Ureter (tissue), 1 donor: ENCODE data around the gene ZNF853. TPM values are rescaled to one million over a fixed set of nuclear protein-coding genes. Genes with fewer than 3 reads are reported as not detected.
"Not testable (repeated sequence)": the region's sequence is repeated elsewhere in the genome, so short reads cannot be mapped to it uniquely, and the experiment has no call there.

Experiments used
- DNase-seq: peaks from one replicate; pipeline ENCODE4 v3.0.0-alpha.2; 2020; ENCODE audit warnings: low spot score
- total RNA-seq: library from RNA; stranded (reverse); gene quantifications from one replicate; pipeline ENCODE4 v1.2.4, GENCODE V29; 2023
- donor health status: DM: yes; HTN: yes; CAD: no.

The ZNF853 gene
- total RNA-seq, 1 donor from 2014 or later = 9.4 TPM

DNA sequence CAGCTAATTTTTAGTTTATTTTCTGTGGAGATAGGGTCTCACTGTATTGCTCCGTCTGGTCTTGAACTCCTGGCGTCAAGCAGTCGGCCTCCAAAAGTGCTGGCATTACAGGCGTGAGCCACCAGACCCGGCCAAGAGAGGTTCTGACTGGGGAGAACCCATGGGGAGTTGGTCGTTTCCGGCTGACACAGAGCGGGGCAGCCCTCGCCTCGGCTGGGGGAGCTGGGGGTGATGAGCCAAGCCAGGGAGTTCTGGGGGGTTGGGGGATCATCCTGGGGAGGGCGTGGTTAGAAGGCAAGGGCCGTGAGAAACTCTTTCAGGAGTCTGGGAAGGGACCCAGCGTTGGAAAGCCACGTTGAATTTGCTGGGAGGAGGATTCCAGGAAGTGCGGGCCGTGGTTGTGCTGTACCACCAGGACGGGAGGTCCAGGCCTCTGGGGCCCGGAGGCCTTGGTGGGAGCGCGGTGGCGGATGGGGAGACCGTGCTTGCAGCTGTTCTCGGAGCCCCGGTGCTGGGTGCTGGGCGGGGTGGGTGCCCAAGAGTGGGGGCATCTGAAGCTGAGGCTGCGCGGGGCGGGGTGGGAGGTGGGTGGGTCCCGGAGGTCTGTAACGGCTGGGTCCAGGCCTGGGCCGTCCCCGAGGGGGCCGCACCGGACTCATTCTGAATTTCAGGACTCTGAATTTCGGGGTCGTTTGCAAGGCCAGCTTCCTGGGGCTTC is 8.4 kb upstream of the ZNF853 start:
- DNase-seq = no peak

DNA sequence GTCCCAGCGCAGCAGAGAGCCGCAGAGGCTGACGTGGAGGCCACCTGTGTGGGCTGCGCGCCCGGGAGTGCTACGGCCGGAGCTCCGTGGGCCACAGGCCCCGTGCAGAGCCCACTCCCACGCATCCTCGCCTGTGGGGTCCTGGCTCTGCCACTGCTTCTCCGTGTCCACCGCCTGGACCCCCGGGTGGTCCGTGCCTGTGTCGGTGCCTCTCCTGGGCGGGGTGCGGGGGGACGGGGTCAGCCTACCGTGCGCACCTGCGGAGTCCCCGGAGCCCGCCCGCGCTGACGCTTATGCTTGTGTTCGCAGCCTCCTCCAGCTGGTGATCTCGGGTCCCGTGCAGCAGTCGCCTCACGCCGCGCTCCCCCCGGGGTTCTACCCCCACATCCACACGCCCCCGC is 7.8 kb upstream of the ZNF853 start:
- no peak for DNase-seq

DNA sequence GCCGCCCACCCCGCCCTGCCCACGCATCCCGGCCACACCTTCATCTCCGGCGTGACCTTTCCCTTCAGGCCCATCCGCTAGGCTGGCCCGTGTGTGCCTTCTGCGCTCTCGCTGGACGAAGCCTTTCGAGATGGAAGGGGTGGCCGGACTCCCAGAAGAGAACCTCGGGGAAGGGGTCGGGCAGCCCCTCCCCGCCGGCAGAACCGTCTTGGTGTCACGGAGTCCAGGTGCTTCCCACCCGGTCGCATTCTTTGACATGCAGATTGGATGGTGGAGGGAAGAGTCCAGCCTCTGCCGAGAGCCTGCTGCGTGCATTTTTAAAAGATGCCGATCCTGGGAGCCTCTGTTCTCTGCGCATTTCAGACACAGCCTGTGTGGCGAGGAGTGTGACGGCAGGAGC is 7.3 kb upstream of the ZNF853 start:
- no peak for DNase-seq

DNA sequence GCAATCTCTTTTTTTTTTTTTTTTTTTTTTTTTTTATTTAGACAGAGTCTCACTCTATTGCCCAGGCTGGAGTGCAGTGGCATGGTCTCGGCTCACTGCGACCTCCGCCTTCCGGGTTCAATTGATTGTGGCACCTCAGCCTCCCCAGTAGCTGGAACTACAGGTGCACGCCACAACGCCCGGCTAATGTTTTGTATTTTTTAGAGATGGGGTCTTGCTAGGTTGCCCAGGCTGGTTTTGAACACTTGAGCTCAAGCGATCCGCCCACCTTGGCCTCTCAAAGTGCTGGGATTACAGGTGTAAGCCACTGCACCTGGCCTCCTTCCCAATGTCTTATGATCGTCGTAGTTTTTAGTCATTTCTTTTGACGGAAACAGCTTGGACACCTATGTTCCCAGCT is 6.6 kb upstream of the ZNF853 start:
- no peak for DNase-seq

DNA sequence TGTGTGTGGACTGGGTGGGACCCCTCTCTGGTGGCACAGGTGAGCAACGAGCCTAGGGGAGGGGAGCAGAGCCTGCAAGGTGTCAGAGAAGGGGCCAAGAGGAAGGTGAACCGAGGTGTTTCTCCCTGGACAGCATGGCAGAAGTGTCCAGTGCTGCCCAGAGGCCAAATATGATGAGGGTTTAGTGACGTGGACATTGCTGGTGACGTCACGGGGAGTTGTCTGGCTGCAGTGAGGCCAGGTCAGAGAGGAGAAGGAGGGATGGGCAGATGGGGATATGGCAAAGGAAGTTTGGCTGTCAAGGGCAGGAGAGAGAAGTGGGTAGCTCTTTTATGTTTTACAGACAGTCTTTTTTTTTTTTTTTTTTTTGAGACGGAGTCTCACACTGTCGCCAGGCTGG is 2.6 kb upstream of the ZNF853 start:
- no peak for DNase-seq

DNA sequence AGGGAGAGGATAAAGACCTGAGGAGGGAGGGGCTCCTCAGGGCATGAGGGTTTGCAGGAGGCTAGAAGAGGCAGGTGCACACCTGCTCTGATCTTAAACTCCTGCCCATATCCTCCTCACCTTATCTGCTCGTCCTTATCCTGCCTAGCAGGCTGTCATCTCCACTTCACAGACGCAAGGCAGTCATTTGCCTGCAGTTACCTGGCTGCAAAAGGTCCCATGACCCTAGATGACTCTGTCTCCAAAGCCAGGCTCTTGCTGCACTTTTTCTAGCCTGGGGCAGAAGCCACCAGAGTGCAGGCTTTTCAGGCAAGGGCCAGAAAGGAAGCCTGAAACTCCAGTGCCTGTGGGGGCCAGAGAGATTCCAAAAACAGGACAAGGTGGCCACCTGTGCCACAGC is 1.7 kb upstream of the ZNF853 start:
- DNase-seq = no peak

DNA sequence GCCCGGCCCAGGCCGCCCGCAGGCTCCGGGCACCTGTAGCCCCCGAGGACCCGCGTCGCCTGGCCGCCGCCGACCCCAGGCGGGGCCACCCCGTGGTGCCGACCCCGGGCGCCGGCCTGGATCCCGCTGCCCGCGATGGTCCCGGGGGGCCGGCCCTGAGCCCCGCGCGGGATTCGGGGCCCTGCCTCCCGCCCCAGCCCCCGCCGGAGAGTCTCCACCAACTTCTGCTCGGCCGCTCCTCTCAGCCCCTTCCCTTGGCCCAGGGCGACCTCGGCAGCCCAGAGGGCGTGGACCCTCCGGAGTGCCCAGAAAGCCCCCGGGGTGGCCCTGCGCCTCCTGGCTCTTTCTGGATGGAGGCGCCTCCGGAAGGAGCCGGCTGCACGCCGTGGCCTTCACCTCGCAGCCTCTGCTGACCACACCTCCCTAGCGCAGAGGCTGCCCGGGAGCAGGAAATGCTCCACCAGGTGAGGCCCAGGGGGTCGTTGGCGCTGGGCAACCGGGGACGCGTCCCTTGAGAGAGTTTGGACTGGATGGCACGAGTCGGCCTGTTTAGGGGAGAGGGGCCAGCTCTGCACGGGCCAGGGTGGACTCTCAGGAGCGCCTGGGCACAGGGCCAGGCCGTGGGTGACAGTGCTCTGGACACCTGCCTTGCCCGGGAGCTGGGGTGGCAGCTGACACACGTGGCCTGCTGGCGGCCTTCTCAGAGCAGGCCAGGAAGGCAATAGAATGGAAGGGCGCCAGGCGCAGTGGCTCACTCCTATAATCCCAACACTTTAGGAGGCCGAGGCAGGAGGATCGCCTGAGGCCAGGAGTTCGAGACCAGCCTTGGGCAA is 529 bp downstream of the ZNF853 start:
- DNase-seq = no peak

DNA sequence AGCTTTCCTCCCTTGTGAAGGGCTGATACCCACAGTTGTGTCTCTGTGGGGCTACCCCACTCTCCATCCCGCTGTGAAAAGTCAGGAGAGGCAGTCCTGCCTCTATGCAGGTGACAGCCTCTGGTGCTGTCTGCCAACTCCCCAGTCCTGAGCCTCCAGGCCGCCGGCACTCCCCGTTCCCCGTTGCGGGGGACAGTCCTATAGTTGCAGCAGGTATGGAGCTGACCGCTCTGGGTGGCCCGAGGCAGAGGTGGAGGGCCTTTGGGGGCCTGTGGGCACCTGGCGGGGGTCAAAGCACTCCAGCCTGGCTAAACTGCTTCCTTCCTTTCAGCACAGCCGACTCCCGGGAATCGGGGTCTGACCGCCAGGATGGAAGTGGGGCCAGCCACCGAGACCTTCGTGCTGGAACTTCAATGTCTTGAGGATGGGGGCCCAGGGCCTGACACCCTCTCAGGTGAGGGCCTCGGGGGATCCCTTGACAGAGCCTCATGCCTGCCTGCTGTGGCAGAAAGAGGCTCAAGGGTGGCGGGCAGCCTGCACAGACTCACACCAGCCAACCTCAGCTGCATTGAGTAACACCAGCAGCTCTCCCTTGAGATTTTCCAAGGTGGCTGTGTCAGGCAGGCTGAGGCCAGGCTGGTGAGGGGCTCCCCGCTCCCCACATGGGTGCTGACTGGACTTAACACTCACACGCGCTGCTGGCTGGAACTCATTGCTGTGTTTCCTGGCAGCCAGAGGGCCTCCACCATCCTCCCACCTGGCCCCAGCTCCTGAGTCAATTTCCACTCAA is 1.6 kb downstream of the ZNF853 start:
- DNase-seq = no peak

DNA sequence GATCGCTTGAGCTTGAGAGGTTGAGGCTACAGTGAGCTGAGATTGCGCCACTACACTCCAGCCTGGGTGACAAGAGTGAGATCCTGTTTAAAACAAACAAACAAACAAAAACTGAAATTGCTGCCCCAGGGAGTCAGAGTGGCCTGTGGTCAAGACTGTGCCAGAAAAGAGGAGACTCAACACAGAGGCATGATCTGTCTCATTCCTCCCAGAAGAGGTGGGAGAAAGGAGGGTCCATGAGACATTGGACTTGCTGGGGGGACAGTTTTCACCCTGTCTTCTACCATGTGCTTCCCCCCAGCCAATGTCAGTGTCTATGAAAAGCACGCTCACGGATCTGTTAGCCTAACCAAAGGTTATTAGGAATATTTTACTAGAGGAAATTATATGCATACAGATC is 3.2 kb downstream of the ZNF853 start:
- no peak for DNase-seq

DNA sequence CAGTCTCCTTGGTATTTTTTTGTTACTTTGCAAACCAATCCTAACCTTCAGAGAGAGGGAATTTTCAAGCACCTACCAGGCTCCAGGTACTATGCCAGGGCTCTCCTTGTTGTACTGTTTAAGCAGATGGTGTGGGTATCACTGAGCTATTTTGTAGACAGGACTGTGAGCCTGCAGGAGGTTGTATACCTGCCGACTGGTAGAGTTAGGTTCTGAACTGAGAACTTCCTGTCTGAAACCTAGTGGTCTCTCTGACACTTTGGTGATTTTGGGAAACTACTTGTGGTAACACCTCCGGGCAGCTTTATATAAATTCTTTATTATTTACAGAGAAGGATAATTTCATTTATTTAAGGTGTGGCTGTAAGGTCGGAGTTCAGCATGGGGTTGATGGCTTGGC is 4.6 kb downstream of the ZNF853 start:
- no peak for DNase-seq

DNA sequence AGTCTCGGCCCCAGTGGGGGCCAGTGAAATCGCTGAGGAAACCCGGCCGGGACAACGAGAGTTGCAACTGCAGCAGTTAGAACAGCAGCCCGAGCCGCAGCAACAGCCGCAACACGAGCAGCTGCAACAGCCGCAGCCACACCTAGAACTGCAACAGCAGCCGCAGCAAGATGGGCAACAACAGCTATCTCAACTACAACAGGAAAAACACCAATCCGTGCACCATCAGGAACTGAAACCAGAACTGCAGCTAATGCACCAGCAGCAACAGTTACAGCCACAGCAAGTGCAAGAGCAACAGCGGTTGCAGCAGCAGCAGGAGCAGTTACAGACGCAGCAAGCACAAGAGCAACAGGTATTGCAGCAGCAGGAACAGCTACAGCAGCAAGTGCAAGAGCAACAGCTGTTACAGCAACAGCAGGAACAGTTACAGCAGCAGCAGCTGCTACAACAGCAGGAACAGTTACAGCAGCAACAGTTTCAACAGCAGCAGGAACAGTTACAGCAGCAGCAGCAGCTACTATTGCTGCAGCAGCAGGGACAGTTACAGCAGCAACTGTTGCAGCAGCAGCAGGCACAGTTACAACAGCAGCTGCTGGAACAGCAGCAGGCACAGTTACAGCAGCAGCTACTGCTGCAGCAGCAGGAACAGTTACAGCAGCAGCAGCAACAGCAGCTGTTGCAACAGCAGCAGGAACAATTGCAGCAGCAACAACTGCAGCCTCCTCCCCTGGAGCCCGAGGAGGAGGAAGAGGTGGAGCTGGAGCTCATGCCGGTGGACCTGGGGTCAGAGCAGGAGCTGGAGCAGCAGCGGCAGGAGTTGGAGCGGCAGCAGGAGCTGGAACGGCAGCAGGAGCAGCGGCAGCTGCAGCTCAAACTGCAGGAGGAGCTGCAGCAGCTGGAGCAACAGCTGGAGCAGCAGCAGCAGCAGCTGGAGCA is 6.1 kb downstream of the ZNF853 start:
- DNase-seq = no peak

DNA sequence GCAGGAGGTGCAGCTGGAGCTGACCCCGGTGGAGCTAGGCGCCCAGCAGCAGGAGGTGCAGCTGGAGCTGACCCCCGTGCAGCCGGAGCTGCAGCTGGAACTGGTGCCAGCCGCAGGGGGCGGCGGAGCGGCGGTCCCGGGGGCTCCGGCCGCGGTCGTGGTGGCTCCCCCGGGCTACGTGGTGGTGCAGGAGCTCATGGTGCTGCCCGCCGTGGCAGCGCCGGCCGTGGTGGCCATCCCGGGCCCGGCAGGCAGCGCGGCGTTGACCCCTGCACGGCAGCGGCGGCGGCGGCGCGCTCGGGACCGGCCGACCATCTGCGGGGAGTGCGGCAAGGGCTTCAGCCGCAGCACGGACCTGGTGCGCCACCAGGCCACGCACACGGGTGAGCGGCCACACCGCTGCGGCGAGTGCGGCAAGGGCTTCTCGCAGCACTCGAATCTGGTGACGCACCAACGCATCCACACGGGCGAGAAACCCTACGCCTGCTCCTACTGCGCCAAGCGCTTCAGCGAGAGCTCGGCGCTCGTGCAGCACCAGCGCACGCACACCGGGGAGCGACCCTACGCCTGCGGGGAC is 6.8 kb downstream of the ZNF853 start:
- no peak for DNase-seq

DNA sequence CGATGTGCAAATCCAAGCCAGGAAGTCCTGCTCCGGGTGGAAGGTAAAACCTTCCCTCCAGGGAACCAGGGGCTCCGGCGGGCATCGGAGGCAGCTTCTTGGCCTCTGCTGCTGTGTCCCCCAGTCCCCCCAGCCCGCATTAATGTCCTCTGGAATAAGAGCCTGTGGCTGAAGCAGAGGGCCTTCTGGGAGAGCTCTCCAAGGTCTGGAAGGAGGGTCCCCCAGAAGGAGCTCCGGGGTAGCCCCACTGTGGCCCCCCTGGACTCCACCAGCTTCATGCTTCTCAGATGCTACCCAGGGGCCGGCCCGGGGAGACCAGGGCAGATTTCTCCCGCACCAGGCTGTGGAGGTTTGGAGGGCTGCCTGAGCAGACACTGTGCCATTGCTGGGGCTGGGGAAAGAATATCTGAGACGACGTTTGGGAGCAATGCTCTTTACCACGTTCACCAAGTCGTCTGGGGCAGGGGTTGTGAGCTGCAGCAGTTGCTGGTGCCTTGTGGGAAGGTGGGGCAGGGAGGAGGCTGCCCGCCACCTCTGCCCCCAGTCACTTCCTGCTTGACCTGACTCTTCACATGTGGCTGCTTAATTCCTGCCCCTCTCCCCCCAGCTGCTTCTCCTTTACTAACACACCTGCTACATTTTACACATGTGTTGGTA is 8.3 kb downstream of the ZNF853 start:
- DNase-seq = no peak

DNA sequence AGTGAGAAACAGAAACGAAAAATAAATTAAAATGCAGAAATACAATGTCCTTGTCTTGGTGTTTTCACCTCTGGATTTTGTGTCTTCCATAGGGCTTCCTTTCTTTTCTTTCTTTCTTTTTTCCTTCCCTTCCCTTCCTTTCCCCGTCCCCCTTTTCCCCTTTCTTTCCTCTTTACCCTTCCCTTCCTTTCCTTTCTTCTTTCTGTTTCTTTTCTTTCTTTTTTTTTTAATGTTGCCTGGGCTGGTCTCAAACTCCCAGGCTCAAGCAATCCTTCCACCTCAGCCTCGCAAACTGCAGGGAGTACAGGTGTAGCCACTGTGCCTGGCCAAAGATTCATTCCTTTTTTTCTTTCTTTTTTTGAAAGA is 8.8 kb downstream of the ZNF853 start:
- DNase-seq = no peak

DNA sequence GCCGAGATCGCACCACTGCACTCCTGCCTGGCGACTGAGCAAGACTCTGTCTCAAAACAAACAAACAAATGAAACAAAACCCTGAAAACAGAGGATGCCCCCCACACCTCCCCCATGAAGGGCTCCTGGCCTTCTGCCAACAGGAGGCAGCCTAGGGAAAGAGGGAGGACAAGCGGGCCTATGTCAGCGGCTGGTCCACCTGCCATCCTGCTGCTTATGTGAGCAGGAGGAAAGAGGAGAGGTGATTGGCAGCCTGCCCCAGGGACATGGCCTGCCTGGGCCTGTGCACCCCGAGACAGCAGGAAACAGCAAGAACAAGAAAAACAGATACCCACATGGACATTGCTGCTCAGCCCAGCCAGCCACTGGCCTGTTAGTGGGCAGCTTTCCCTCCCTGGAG is 12.6 kb downstream of the ZNF853 start:
- DNase-seq = peak; percentile 77

DNA sequence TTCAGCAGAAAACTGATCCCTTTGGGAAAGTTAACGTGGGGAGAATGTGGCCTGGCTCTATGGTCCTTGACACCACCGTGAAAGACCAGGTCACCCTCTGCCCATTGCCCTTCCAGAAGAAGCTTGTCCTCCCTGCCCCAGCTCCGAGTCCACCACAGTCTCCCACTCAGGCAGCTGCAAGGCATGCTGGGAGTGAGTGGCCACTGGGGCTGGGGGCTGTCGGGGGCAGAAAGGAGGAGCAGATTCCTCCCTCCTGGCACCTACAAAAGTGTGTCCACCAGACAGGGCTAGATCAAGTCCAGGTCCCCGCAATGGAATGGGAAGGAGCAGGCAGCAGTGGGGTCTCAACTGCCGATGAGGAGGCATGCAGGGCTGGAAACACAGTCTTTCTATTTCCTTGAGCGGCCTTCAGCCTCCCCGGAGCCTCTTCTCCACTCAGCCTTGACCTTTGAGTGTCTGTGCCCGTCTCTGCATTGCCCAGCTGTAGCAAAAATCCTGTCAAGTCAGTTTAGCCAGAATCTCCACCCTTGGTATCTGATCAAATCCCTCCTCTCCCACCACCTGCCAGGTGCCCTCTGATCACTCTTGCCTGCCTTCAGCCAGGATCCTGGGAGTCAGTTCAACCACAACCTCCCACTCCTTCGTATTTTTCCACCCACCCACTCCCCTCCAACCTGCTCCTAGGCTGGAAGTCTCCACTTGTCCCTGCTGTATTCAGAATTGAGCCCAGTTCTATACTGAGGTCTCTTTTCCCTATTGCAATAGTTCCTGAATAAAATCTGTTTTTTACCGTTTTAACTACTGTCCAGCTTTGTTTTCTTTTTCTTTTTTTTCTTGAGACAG is 14.8 kb downstream of the ZNF853 start:
- no peak for DNase-seq

DNA sequence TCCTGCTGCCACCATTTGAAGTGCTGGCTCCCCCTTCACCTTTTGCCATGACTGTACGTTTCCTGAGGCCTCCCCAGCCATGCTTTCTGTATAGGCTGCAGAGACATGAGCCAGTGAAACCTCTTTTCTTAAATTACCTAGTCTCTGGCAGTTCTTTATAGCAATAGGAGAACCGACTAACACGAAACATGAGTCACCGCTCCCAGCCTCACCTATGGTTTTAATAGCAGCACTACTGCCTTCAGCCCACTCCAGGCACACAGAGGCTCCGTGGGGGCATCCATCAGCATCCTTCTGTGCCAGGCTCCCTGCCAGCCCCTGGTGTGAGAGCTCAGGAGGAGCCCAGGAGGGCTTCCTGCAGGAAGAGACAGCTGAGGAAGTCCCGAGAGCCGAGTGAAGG is 16.2 kb downstream of the ZNF853 start:
- no peak for DNase-seq

DNA sequence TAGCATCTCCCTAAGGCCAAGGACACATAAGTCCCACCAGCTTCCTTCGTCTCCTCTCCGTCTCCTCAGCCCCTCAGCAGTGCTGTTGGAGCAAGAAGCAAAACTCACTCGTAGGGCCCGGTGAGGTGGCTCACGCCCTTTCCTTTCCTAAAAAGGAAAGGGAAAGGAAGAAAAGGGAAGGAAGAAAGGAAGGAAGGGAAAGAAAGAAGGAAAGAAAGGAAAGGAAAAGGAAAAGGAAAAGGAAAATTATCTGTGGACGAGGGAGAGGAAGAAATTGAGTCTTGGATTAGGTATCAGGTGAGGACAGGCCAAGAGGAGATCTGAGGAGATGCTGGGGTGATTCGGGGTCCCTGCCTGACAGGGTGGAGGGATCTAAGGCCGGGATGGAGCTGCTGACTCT is 18.6 kb downstream of the ZNF853 start:
- no peak for DNase-seq

DNA sequence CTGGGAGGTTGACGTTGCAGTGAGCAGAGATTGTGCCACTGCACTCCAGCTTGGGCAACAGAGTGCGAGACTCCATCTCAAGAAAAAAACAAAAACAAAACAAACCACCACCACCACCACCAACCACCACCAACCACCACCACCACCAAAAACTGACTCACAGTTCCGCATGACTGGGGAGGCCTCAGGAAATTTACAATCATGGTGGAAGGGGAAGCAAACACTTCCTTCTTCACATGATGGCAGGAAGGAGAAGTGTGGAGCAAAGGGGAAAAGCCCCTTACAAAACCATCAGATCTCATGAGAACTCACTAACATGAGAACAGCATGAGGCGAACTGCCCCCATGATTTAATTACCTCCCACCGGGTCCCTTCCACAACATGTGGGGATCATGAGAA is 19.6 kb downstream of the ZNF853 start:
- not testable (repeated sequence) for DNase-seq
